OCI-LY7 (cell line): Measurements from ENCODE around the gene IL21R.

Source experiments
- EZH2phosphoT487 ChIP-seq: fragments of 200-600 bp; sonication (generic); IDR thresholded peaks from 2 replicates; pipeline ENCODE4 v1.6.1; 2018; ENCODE audit warnings: low read depth, borderline replicate concordance, mild to moderate bottlenecking, mixed run types, antibody characterized with exemption, low read length, moderate library complexity, mixed read lengths
- TF ChIP-seq, protein P1 (sequence below): fragments of 200-600 bp; sonication (generic); conservative IDR thresholded peaks from 2 replicates; pipeline ENCODE4 v1.5.1; 2014; ENCODE audit warnings: mild to moderate bottlenecking, antibody characterized with exemption, low read length, moderate library complexity, mixed read lengths

DNA sequence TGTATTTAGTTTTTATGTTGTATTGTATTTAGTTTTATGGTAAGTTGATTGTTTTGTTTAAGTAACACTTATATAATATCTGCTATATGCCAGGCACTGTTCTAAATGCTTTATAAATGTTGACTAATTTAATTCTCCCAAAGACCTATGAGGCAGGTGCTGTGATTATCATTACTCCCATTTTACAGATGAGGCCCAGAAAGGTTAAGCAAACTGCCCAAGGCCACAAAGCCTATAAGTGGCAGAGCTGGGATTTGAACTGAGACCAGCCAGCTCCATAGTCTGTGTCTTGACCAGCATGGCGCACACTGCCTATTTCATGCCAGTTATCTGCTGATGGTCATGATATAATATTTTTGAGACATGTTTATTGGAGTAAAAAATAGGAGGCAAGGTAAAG is 24.0 kb downstream of the IL21R start:
- TF ChIP-seq, protein P1, sequence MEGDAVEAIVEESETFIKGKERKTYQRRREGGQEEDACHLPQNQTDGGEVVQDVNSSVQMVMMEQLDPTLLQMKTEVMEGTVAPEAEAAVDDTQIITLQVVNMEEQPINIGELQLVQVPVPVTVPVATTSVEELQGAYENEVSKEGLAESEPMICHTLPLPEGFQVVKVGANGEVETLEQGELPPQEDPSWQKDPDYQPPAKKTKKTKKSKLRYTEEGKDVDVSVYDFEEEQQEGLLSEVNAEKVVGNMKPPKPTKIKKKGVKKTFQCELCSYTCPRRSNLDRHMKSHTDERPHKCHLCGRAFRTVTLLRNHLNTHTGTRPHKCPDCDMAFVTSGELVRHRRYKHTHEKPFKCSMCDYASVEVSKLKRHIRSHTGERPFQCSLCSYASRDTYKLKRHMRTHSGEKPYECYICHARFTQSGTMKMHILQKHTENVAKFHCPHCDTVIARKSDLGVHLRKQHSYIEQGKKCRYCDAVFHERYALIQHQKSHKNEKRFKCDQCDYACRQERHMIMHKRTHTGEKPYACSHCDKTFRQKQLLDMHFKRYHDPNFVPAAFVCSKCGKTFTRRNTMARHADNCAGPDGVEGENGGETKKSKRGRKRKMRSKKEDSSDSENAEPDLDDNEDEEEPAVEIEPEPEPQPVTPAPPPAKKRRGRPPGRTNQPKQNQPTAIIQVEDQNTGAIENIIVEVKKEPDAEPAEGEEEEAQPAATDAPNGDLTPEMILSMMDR, result no peak
- TF ChIP-seq EZH2phosphoT487, result no peak
